Right cardiac atrium (tissue), 5 donors: ENCODE results near the gene EHBP1. TPM values are rescaled to one million over a fixed set of nuclear protein-coding genes. Genes with fewer than 3 reads are reported as not detected.
"Not testable (repeated sequence)": the region's sequence is repeated elsewhere in the genome, so short reads cannot be mapped to it uniquely, and the experiment has no call there.

Experiments
- ATAC-seq, 2 donors: fragments of 200-7000 bp; cut with Tn5 transposase; one replicate each; pipeline versions ENCODE4 v1.8.0 to v1.9.1; 2020; ENCODE audit warnings: moderate library complexity in 2 of 2, mild to moderate bottlenecking in 1 of 2
- DNase-seq, 3 donors: peaks; one replicate each; pipeline ENCODE4 v3.0.0-alpha.2; 2020
- H3K27ac ChIP-seq: one replicate; pipeline ENCODE4 v1.5.1; 2013; ENCODE audit warnings: mild to moderate bottlenecking, low read length, control low read depth, moderate library complexity
- H3K27me3 ChIP-seq: one replicate; pipeline ENCODE4 v1.6.1; 2013; ENCODE audit not compliant: control insufficient read depth, insufficient read depth
- H3K4me1 ChIP-seq: one replicate; pipeline ENCODE4 v1.6.1; 2013; ENCODE audit warnings: low read length; ENCODE audit not compliant: control insufficient read depth, insufficient read depth
- H3K4me3 ChIP-seq: one replicate; pipeline ENCODE4 v1.5.1; 2013; ENCODE audit warnings: low read length, control low read depth
- H3K9me3 ChIP-seq: one replicate; pipeline ENCODE4 v1.6.1; 2013; ENCODE audit warnings: low read length; ENCODE audit not compliant: control insufficient read depth
- WGBS: extraction: QIAGEN DNeasy Blood & Tissue Kit; methylation state at CpG from one replicate; pipeline ENCODE4 v1.1.7; 2013; 5-methylcytosine and 5-hydroxymethylcytosine counted together
- intact Hi-C, 4 donors: fragments of 100-400 bp; cut with DNase I; formaldehyde crosslinking; loops; one replicate each; pipeline versions ENCODE4 v1.11.0 to v1.14.0; 2022 to 2023
- polyA plus RNA-seq: library from polyadenylated mRNA; stranded (reverse); fragments of 200-250 nt; gene quantifications from one replicate; pipeline ENCODE4 v1.2.3, GENCODE V29; 2013
- total RNA-seq, 4 donors: library from RNA; stranded (reverse); fragmentation: NEBNext Ultra II Directional; extraction: Animal tissue kit (Norgen Biotek cat#: 25700); gene quantifications; one replicate each; pipeline ENCODE4 v1.2.1, GENCODE V29; 2021
- donor health status: healthy with polysubstance abuse.
- donor health status: DM: no; HTN: yes; CAD: no.
- donor health status: DM: no; HTN: no; CAD: no.
- donor health status: DM: no; HTN: yes; CAD: no; lungs with severe emphysema.
- donor health status: DM: yes; HTN: yes; CAD: no.

EHBP1 gene
- total and polyA plus RNA-seq, 5 donors: 13.5 to 37.5 (median 33.2) TPM

- intact Hi-C loops: no loop called here
- DNase-seq (no peak), ATAC-seq (no peak)
- Histone ChIP-seq H3K9me3 (no peaks in the 10 kb centered on the region), H3K27ac (no peak overlapping the region), H3K4me3 (no peak overlapping the region), H3K4me1 (no peaks in the 10 kb centered on the region), H3K27me3 (no peaks in the 10 kb centered on the region)
Measured at GRCh38 chr2:63001576-63001975, 296.1 kb downstream of the EHBP1 start.

DNA sequence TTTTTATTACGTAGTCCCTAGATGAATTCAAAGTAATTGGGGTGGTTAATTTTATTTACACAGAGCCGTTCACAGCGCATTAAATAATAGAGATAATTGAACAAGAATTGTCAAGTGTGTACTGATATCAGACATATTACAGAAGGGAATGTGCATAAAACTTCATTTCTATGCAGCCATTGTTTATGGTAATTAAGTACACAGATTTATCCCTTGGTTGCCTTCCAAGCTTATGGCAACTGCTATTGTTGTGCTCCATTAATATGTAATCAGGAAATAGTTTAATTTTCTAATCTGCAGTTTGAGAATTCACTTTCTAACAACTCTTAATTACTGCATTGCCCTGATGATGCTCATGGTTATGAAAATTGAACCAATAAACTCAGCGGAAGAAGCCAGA lies 297.8 kb downstream of the EHBP1 start:
- DNase-seq (no peak), ATAC-seq (no peak)
- Histone ChIP-seq H3K9me3 (no peaks in the 10 kb centered on the region), H3K4me1 (no peaks in the 10 kb centered on the region), H3K27ac (no peak overlapping the region), H3K4me3 (no peak overlapping the region), H3K27me3 (no peaks in the 10 kb centered on the region)
- intact Hi-C loops: no loop called here
- WGBS: 93% methylated on average over 4 of the region's 4 CpGs

- no peak overlapping the region for H3K4me3 ChIP-seq
- intact Hi-C loops: no loop called here
- no peak for DNase-seq
- no peaks in the 10 kb centered on the region for H3K9me3 ChIP-seq
- no peak overlapping the region for H3K27ac ChIP-seq
- no peak for ATAC-seq
- no peaks in the 10 kb centered on the region for H3K27me3 ChIP-seq
- no peaks in the 10 kb centered on the region for H3K4me1 ChIP-seq
Measured at GRCh38 chr2:63007813-63008458, 302.4 kb downstream of the EHBP1 start.

- no peak for ATAC-seq
- Histone ChIP-seq H3K27me3 (no peaks in the 10 kb centered on the region), H3K4me1 (no peaks in the 10 kb centered on the region), H3K27ac (no peak overlapping the region), H3K4me3 (no peak overlapping the region), H3K9me3 (no peaks in the 10 kb centered on the region)
- DNase-seq: no peak
- intact Hi-C loops: no loop called here
- 92% methylated on average over 1 of the region's 1 CpG for WGBS
Measured at GRCh38 chr2:63008838-63009237, 303.3 kb downstream of the EHBP1 start.

DNA sequence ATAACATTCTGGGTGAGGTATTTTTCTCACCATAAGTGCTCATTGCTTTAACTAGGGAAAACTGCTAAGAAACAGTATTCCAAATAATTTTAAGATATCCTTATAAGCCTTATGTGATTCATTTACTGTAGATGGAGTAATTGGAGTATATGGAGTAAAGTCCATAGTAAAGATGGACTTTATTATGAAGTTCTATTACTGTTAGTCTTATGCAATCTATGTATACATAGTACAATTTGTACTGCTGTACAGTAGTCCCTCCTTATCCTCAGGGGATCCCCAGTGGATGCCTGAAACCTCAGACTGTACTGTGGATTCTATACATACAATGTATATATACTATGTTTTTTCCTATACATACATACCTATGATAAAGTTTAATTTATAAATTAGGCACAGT lies 304.0 kb downstream of the EHBP1 start:
- H3K4me1 ChIP-seq: no peaks in the 10 kb centered on the region
- no peak for DNase-seq
- intact Hi-C loops: no loop called here
- no peak overlapping the region for H3K4me3 ChIP-seq
- no peaks in the 10 kb centered on the region for H3K27me3 ChIP-seq
- no peak for ATAC-seq
- no peak overlapping the region for H3K27ac ChIP-seq
- no peaks in the 10 kb centered on the region for H3K9me3 ChIP-seq

- Histone ChIP-seq H3K4me3 (no peak overlapping the region), H3K9me3 (no peaks in the 10 kb centered on the region), H3K27ac (no peak overlapping the region), H3K27me3 (no peaks in the 10 kb centered on the region), H3K4me1 (no peaks in the 10 kb centered on the region)
- 93% methylated on average over 1 of the region's 1 CpG for WGBS
- DNase-seq (no peak), ATAC-seq (no peak)
- intact Hi-C loops: no loop called here
Measured at GRCh38 chr2:63012541-63012940, 307.0 kb downstream of the EHBP1 start.

DNA sequence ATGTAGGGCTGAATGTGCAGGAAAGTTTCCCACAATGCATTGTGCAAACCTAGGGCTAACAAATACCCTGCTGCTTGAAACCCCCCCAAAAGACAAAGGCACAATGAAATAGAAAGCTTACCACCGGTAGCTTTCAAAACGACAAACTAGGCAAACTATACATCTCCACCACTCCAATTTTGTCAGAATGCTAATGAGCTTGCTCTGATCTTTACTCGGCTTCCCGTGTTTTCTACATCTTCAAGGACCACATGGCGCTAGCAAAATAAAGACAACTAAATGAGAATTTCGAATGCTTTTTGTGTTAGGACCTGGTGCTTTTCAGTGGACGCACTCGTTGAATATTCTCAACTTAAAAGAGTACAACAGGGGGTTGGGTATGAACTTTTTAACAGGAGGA lies 307.9 kb downstream of the EHBP1 start:
- no peaks in the 10 kb centered on the region for H3K9me3 ChIP-seq
- intact Hi-C loops: no loop called here
- H3K4me1 ChIP-seq: no peaks in the 10 kb centered on the region
- H3K27ac ChIP-seq: no peak overlapping the region
- DNase-seq: no peak
- no peak for ATAC-seq
- H3K4me3 ChIP-seq: no peak overlapping the region
- WGBS: 89% methylated on average over 8 of the region's 8 CpGs
- H3K27me3 ChIP-seq: no peaks in the 10 kb centered on the region

- Histone ChIP-seq H3K27me3 (no peaks in the 10 kb centered on the region), H3K4me1 (no peaks in the 10 kb centered on the region), H3K4me3 (no peak overlapping the region), H3K9me3 (no peaks in the 10 kb centered on the region), H3K27ac (no peak overlapping the region)
- WGBS: 97% methylated on average over 3 of the region's 3 CpGs
- intact Hi-C loops: no loop called here
- DNase-seq (no peak), ATAC-seq (no peak)
Measured at GRCh38 chr2:63015389-63015788, 309.9 kb downstream of the EHBP1 start.

- 96% methylated on average over 2 of the region's 2 CpGs for WGBS
- Histone ChIP-seq H3K4me3 (no peak overlapping the region), H3K4me1 (no peaks in the 10 kb centered on the region), H3K27ac (no peak overlapping the region), H3K27me3 (no peaks in the 10 kb centered on the region), H3K9me3 (no peaks in the 10 kb centered on the region)
- intact Hi-C loops: no loop called here
- DNase-seq: no peak
- ATAC-seq: no peak
Measured at GRCh38 chr2:63018439-63018838, 312.9 kb downstream of the EHBP1 start.

GRCh38 chr2:63019686-63020085 lies 314.2 kb downstream of the EHBP1 start:
- H3K9me3 ChIP-seq, H3K4me1 ChIP-seq, H3K4me3 ChIP-seq, intact Hi-C loops, ATAC-seq, H3K27ac ChIP-seq, DNase-seq, H3K27me3 ChIP-seq: not testable (repeated sequence)
- 96% methylated on average over 8 of the region's 8 CpGs for WGBS

GRCh38 chr2:63023444-63023843 lies 317.9 kb downstream of the EHBP1 start:
- DNase-seq: no peak
- Histone ChIP-seq H3K4me1 (no peaks in the 10 kb centered on the region), H3K4me3 (no peak overlapping the region), H3K9me3 (no peaks in the 10 kb centered on the region), H3K27me3 (no peaks in the 10 kb centered on the region), H3K27ac (no peak overlapping the region)
- no peak for ATAC-seq
- 9% methylated on average over 1 of the region's 1 CpG for WGBS
- intact Hi-C loops: no loop called here

DNA sequence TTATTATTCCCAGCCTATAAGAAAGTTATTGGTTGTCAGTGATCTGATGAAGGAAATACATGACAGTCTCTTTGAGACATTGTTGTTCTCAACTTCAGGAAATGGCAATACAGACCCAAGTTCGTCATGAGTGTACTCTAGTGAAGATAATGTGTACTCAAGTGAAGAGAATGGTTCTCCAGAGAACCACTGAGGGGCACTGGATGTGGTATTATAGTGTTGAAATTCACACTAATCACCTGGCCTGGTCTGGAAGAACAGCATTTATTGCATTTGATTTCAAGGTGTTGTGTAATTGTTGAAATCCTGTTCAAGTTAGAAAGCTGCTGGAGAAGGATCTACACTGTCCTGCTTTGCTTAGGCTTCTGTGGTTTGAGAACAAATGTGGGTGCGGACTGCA lies 321.7 kb downstream of the EHBP1 start:
- Histone ChIP-seq H3K4me3 (no peak overlapping the region), H3K9me3 (no peaks in the 10 kb centered on the region), H3K27me3 (no peaks in the 10 kb centered on the region), H3K27ac (no peak overlapping the region), H3K4me1 (no peaks in the 10 kb centered on the region)
- DNase-seq (no peak), ATAC-seq (no peak)
- intact Hi-C loops: no loop called here
- 83% methylated on average over 2 of the region's 2 CpGs for WGBS
